ENCODE results near the gene APOBEC3C.
"Not testable (repeated sequence)": the region's sequence is repeated elsewhere in the genome, so short reads cannot be mapped to it uniquely, and the experiment has no call there.

APOBEC3C gene

GRCh38 chr22:39020021-39020651, 6.1 kb downstream of the APOBEC3C start:
- DNase-seq (ENCODE audit: low spot score): not testable (repeated sequence)

- DNase-seq (ENCODE audit: low spot score): no peak
Measured at GRCh38 chr22:39021552-39022250, 7.6 kb downstream of the APOBEC3C start.

- no peak for DNase-seq (ENCODE audit: low spot score)
Measured at GRCh38 chr22:39024519-39025308, 10.7 kb downstream of the APOBEC3C start.

- DNase-seq (ENCODE audit: low spot score): no peak
Measured at GRCh38 chr22:39026509-39027150, 12.6 kb downstream of the APOBEC3C start.

GRCh38 chr22:39027717-39028116, 13.7 kb downstream of the APOBEC3C start:
- no peak for DNase-seq (ENCODE audit: low spot score)

- DNase-seq (ENCODE audit: low spot score): no peak
Measured at GRCh38 chr22:39028281-39028680, 14.2 kb downstream of the APOBEC3C start.

- DNase-seq (ENCODE audit: low spot score): no peak
Measured at GRCh38 chr22:39029227-39029626, 15.2 kb downstream of the APOBEC3C start.

GRCh38 chr22:39030705-39031104, 16.6 kb downstream of the APOBEC3C start:
- DNase-seq (ENCODE audit: low spot score): no peak

GRCh38 chr22:39031434-39032295, 17.6 kb downstream of the APOBEC3C start:
- DNase-seq (ENCODE audit: low spot score): not testable (repeated sequence)

GRCh38 chr22:39037071-39037470, 23.0 kb downstream of the APOBEC3C start:
- not testable (repeated sequence) for DNase-seq (ENCODE audit: low spot score)

GRCh38 chr22:39039306-39040126, 25.5 kb downstream of the APOBEC3C start:
- no peak for DNase-seq (ENCODE audit: low spot score)

- DNase-seq (ENCODE audit: low spot score): not testable (repeated sequence)
Measured at GRCh38 chr22:39040155-39040537, 26.1 kb downstream of the APOBEC3C start.

- DNase-seq (ENCODE audit: low spot score): not testable (repeated sequence)
Measured at GRCh38 chr22:39040538-39041296, 26.7 kb downstream of the APOBEC3C start, which contains the start of gene APOBEC3F. Gene APOBEC3F, plus strand, starts transcription at chr22:39040864. Its CDS starts 97 bp downstream, at chr22:39040961.

GRCh38 chr22:39041908-39042307, 27.9 kb downstream of the APOBEC3C start:
- no peak for DNase-seq (ENCODE audit: low spot score)

GRCh38 chr22:39043063-39043462, 29.0 kb downstream of the APOBEC3C start:
- not testable (repeated sequence) for DNase-seq (ENCODE audit: low spot score)

- DNase-seq (ENCODE audit: low spot score): not testable (repeated sequence)
Measured at GRCh38 chr22:39045136-39045535, 31.1 kb downstream of the APOBEC3C start.

- not testable (repeated sequence) for DNase-seq (ENCODE audit: low spot score)
Measured at GRCh38 chr22:39049486-39049885, 35.4 kb downstream of the APOBEC3C start.

GRCh38 chr22:39051844-39052495, 37.9 kb downstream of the APOBEC3C start:
- DNase-seq (ENCODE audit: low spot score): not testable (repeated sequence)

- no peak for DNase-seq (ENCODE audit: low spot score)
Measured at GRCh38 chr22:39055658-39056057, 41.6 kb downstream of the APOBEC3C start.
